CD14-positive monocyte (primary cell): Measurements from ENCODE around the gene S100A4. TPM values are rescaled to one million over a fixed set of nuclear protein-coding genes. Genes with fewer than 3 reads are reported as not detected.

Experiments used
- DNase-seq, 3 donors: peaks; one replicate each; pipeline ENCODE4 v3.0.0-alpha.2; 2011 to 2022
- H2AFZ ChIP-seq: 2 replicates; pipeline ENCODE4 v1.6.0; 2012; ENCODE audit warnings: mild to moderate bottlenecking, low read depth, low read length, inconsistent platforms; ENCODE audit not compliant: insufficient read depth, poor library complexity, severe bottlenecking
- H3K27ac ChIP-seq, 2 donors: 1 replicate in 1 of 2; 2 replicates in 1 of 2; pipeline ENCODE4 v1.5.1; 2012 to 2013; ENCODE audit warnings: low read length in 2 of 2, control low read depth in 1 of 2, inconsistent platforms in 1 of 2, low read depth in 1 of 2, mild to moderate bottlenecking in 1 of 2
- H3K27me3 ChIP-seq, 2 donors: one replicate each; pipeline versions ENCODE4 v1.6.0 to v1.6.1; 2011 to 2013; ENCODE audit warnings: low read length in 2 of 2; ENCODE audit not compliant: control insufficient read depth in 2 of 2, insufficient read depth in 2 of 2
- H3K36me3 ChIP-seq, 2 donors: replicated peaks in 1 of 2; 1 replicate in 1 of 2; 2 replicates in 1 of 2; pipeline versions ENCODE4 v1.5.1 to v1.6.1; 2012 to 2013; ENCODE audit warnings: low read length in 2 of 2, control low read depth in 1 of 2, inconsistent platforms in 1 of 2, mild to moderate bottlenecking in 1 of 2; ENCODE audit not compliant: insufficient read depth in 2 of 2, control insufficient read depth in 1 of 2
- H3K4me1 ChIP-seq, 2 donors: 1 replicate in 1 of 2; 2 replicates in 1 of 2; pipeline versions ENCODE4 v1.5.1 to v1.6.1; 2012 to 2013; ENCODE audit warnings: low read length in 2 of 2, control low read depth in 1 of 2, inconsistent platforms in 1 of 2, mild to moderate bottlenecking in 1 of 2, moderate library complexity in 1 of 2; ENCODE audit not compliant: insufficient read depth in 2 of 2, control insufficient read depth in 1 of 2
- H3K4me2 ChIP-seq: replicated peaks from 2 replicates; pipeline ENCODE3; 2012; ENCODE audit warnings: low read length, moderate library complexity, mild to moderate bottlenecking; ENCODE audit not compliant: poor library complexity, severe bottlenecking; ENCODE audit errors: extremely low read depth
- H3K4me3 ChIP-seq, 3 experiments: fragments of 200-600 bp in 1 of 3; sonication (generic) in 1 of 3; replicated peaks in 1 of 3; 1 replicate in 2 of 3; 2 replicates in 1 of 3; pipeline ENCODE4 v1.5.1; 2011 to 2013; ENCODE audit warnings: low read length in 3 of 3, mild to moderate bottlenecking in 3 of 3, control low read depth in 2 of 3, low read depth in 2 of 3, inconsistent platforms in 1 of 3, moderate library complexity in 1 of 3
- H3K79me2 ChIP-seq: 2 replicates; pipeline ENCODE4 v1.6.0; 2012; ENCODE audit warnings: mild to moderate bottlenecking, control low read depth, inconsistent platforms, low read length, moderate library complexity; ENCODE audit not compliant: insufficient read depth
- H3K9ac ChIP-seq: 2 replicates; pipeline ENCODE4 v1.6.0; 2017; ENCODE audit warnings: low read length, mild to moderate bottlenecking; ENCODE audit not compliant: insufficient read depth, poor library complexity, severe bottlenecking
- H3K9me3 ChIP-seq, 2 donors: replicated peaks in 1 of 2; 1 replicate in 1 of 2; 2 replicates in 1 of 2; pipeline versions ENCODE4 v1.5.1 to v1.6.1; 2012 to 2013; ENCODE audit warnings: low read length in 2 of 2, control low read depth in 1 of 2; ENCODE audit not compliant: control insufficient read depth in 1 of 2, insufficient read depth in 1 of 2
- H4K20me1 ChIP-seq: 2 replicates; pipeline ENCODE4 v1.6.0; 2012; ENCODE audit warnings: mild to moderate bottlenecking, low read length, control low read depth, moderate library complexity; ENCODE audit not compliant: insufficient read depth
- H3K27ac Mint-ChIP-seq, 7 donors: one replicate each; pipeline ENCODE4 v1.8.0; 2020; ENCODE audit warnings: mild to moderate bottlenecking in 7 of 7, mixed read lengths in 7 of 7, moderate library complexity in 6 of 7, inconsistent platforms in 2 of 7
- H3K27me3 Mint-ChIP-seq, 3 donors: one replicate each; pipeline ENCODE4 v1.8.0; 2021 to 2022; ENCODE audit warnings: low read depth in 3 of 3, mild to moderate bottlenecking in 3 of 3, mixed read lengths in 3 of 3, moderate library complexity in 3 of 3, inconsistent platforms in 1 of 3
- H3K36me3 Mint-ChIP-seq, 2 donors: one replicate each; pipeline ENCODE4 v1.8.0; 2020; ENCODE audit warnings: mixed read lengths in 2 of 2, inconsistent platforms in 1 of 2, mild to moderate bottlenecking in 1 of 2
- H3K4me1 Mint-ChIP-seq: one replicate; pipeline ENCODE4 v1.8.0; 2020; ENCODE audit warnings: mild to moderate bottlenecking, mixed read lengths
- H3K4me3 Mint-ChIP-seq, 2 donors: one replicate each; pipeline ENCODE4 v1.8.0; 2020; ENCODE audit warnings: mild to moderate bottlenecking in 2 of 2, mixed read lengths in 2 of 2, moderate library complexity in 1 of 2
- H3K9me3 Mint-ChIP-seq, 7 donors: one replicate each; pipeline ENCODE4 v1.8.0; 2020 to 2022; ENCODE audit warnings: mixed read lengths in 7 of 7, mild to moderate bottlenecking in 6 of 7, moderate library complexity in 6 of 7, inconsistent platforms in 2 of 7
- WGBS: methylation state at CpG from one replicate; pipeline ENCODE4 v1.1.5; 2013; ENCODE audit warnings: missing lambda C conversion rate; ENCODE audit not compliant: insufficient coverage; 5-methylcytosine and 5-hydroxymethylcytosine counted together
- intact Hi-C, 2 donors: fragments of 100-400 bp; cut with micrococcal nuclease; formaldehyde crosslinking; loops; one replicate each; pipeline versions ENCODE4 v1.15.0 to v1.15.1; 2023
- polyA plus RNA-seq, 3 donors: library from polyadenylated mRNA; depleted of rRNA in 1 of 3; unstranded in 2 of 3; stranded (reverse) in 1 of 3; fragments of 300-500 nt in 2 of 3; fragments of >200 nt in 1 of 3; fragmentation: Illumina TruSeq in 2 of 3; gene quantifications; 1 replicate in 2 of 3; 2 replicates in 1 of 3; pipeline ENCODE4 v1.2.3, GENCODE V29; 2012 to 2021
- TF ChIP-seq, protein P1 (sequence below): fragments of 200-600 bp; IDR thresholded peaks from one replicate; pipeline ENCODE4 v1.8.0; 2022; ENCODE audit warnings: antibody characterized with exemption, mild to moderate bottlenecking

Gene S100A4
- polyA plus RNA-seq, 3 donors, result 4,538 to 7,344 (median 6,092) TPM

GRCh38 chr1:153510984-153511410 is 34.6 kb downstream of the S100A4 start:
- H3K79me2 ChIP-seq, result no peaks in the 10 kb centered on the region
- Mint-ChIP-seq H3K4me3 (no peak overlapping the region), H3K36me3 (no peaks in the 10 kb centered on the region), H3K27me3 (peaks cover 0 to 9% (median 3%) of the 10 kb centered on the region in 3 donors), H3K27ac (peak overlapping the region in 1 of 7 donors; percentile 18), H3K9me3 (no peaks in the 10 kb centered on the region), H3K4me1 (peaks cover 47% of the 10 kb centered on the region)
- H3K36me3 ChIP-seq, result no peaks in the 10 kb centered on the region
- H3K9me3 ChIP-seq, result no peaks in the 10 kb centered on the region
- TF ChIP-seq, protein P1, sequence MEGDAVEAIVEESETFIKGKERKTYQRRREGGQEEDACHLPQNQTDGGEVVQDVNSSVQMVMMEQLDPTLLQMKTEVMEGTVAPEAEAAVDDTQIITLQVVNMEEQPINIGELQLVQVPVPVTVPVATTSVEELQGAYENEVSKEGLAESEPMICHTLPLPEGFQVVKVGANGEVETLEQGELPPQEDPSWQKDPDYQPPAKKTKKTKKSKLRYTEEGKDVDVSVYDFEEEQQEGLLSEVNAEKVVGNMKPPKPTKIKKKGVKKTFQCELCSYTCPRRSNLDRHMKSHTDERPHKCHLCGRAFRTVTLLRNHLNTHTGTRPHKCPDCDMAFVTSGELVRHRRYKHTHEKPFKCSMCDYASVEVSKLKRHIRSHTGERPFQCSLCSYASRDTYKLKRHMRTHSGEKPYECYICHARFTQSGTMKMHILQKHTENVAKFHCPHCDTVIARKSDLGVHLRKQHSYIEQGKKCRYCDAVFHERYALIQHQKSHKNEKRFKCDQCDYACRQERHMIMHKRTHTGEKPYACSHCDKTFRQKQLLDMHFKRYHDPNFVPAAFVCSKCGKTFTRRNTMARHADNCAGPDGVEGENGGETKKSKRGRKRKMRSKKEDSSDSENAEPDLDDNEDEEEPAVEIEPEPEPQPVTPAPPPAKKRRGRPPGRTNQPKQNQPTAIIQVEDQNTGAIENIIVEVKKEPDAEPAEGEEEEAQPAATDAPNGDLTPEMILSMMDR, result peak; percentile 88
- H3K4me3 ChIP-seq, result no peak overlapping the region
- peaks cover 35 to 41% of the 10 kb centered on the region in 2 donors for H3K4me1 ChIP-seq
- peak; percentile 57 to 82 (median 79) for DNase-seq
- H3K27me3 ChIP-seq, result no peaks in the 10 kb centered on the region
- no peak overlapping the region for H2AFZ ChIP-seq
- no peaks in the 10 kb centered on the region for H4K20me1 ChIP-seq
- H3K4me2 ChIP-seq, result no peak overlapping the region
- no peak overlapping the region for H3K27ac ChIP-seq
- intact Hi-C loops, result loop anchor here (1.0 to 10.0 kb wide), 7 partner anchors 36 to 476 kb away; partner anchors contain the start of genes RAB13 (in 1 of the 2), S100A14 (in 1 of the 2), S100A2 (in 1 of the 2) and S100A3 (in 1 of the 2)
- no peak overlapping the region for H3K9ac ChIP-seq
- WGBS, result 0% methylated on average over 6 of the region's 7 CpGs

- Histone ChIP-seq H3K36me3 (no peaks in the 10 kb centered on the region), H3K4me2 (no peak overlapping the region), H3K27ac (no peak overlapping the region), H3K4me3 (no peak overlapping the region), H2AFZ (no peak overlapping the region), H3K4me1 (peaks cover 23 to 30% of the 10 kb centered on the region in 2 donors), H4K20me1 (no peaks in the 10 kb centered on the region), H3K79me2 (no peaks in the 10 kb centered on the region), H3K9me3 (no peaks in the 10 kb centered on the region), H3K9ac (no peak overlapping the region), H3K27me3 (no peaks in the 10 kb centered on the region)
- H3K4me1 Mint-ChIP-seq, result peaks cover 35% of the 10 kb centered on the region
- peak; percentile 24 to 43 (median 29) for DNase-seq
- H3K9me3 Mint-ChIP-seq, result no peaks in the 10 kb centered on the region
- no CpG with 5 or more reads among the region's 4 CpGs for WGBS
- H3K27ac Mint-ChIP-seq, result no peak overlapping the region
- TF ChIP-seq, protein P1, result peak; percentile 67
- H3K4me3 Mint-ChIP-seq, result no peak overlapping the region
- H3K27me3 Mint-ChIP-seq, result peaks cover 0 to 9% (median 3%) of the 10 kb centered on the region in 3 donors
- intact Hi-C loops, result loop anchor here (2.0 to 10.0 kb wide), 6 partner anchors 37 to 477 kb away; partner anchors contain the start of genes RAB13 (in 1 of the 2), S100A14 (in 1 of the 2), S100A2 (in 1 of the 2) and S100A3 (in 1 of the 2)
- H3K36me3 Mint-ChIP-seq, result no peaks in the 10 kb centered on the region
Measured at GRCh38 chr1:153509729-153510354, 35.8 kb downstream of the S100A4 start.
